GM12872 (cell line): ENCODE measurements around the gene LYPLAL1.

Experiments
- TF ChIP-seq, protein P1 (sequence below): IDR thresholded peaks from 3 replicates; pipeline ENCODE4 v1.5.1; 2011; ENCODE audit warnings: low read depth, mild to moderate bottlenecking, low read length, moderate library complexity; ENCODE audit not compliant: insufficient read depth

The LYPLAL1 gene

DNA sequence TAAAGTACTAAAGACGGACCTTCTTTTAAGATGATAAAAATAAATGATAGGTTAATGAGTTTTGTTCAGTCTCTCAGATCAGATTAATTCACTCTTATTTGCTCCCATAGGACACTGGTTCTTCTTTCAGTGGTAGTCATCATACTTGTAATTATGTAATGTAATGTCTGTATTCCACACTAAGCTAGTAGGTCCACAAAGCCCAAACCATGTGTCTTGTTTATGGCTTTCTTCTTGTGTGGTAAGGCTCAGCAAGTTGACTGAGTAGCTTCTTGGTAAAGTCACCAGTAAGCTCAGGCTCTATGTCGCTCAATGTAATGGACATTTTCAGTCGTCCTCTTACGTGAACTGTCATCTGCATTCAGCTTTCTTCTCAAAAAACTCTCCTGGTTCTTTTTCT is 2.5 kb downstream of the LYPLAL1 start:
- TF ChIP-seq, protein P1, sequence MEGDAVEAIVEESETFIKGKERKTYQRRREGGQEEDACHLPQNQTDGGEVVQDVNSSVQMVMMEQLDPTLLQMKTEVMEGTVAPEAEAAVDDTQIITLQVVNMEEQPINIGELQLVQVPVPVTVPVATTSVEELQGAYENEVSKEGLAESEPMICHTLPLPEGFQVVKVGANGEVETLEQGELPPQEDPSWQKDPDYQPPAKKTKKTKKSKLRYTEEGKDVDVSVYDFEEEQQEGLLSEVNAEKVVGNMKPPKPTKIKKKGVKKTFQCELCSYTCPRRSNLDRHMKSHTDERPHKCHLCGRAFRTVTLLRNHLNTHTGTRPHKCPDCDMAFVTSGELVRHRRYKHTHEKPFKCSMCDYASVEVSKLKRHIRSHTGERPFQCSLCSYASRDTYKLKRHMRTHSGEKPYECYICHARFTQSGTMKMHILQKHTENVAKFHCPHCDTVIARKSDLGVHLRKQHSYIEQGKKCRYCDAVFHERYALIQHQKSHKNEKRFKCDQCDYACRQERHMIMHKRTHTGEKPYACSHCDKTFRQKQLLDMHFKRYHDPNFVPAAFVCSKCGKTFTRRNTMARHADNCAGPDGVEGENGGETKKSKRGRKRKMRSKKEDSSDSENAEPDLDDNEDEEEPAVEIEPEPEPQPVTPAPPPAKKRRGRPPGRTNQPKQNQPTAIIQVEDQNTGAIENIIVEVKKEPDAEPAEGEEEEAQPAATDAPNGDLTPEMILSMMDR, result no peak

DNA sequence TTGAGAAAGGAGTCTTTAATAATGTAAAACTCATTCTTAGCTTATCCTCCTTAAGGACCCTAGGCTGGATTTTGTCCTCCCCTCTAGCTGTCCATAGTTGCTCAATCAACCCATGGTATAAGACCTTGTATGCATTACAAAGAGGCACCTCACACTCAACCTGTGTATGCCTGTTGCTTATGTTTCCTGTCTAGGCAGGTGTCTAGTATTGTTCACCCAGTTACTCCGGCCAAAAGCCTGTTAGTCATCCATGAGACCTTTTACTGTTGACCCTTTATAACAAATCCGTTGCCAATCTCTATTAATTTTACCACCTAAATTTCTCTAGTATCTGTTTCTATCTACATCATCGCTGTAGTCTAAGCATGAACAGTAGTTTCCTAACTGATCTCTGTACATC is 3.7 kb downstream of the LYPLAL1 start:
- TF ChIP-seq, protein P1, result no peak

DNA sequence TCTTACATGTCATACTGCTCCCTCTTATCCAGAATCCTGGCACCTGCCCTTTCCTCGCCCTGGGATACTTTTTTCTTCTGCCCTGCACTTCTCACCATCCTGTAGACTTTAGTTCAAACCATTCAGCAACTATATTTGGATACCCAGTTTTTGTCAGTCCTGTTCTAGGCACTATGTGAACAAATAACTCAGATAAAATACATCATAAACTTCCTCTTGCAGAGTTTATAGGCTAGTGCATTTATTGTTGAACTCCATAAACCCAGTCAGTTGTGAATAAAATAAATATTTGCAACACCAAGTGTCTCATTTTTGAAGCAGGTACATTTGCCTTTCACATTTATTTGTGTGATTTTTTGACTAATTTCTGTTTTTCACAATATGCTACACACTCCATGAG is 4.3 kb downstream of the LYPLAL1 start:
- TF ChIP-seq, protein P1, result no peak

DNA sequence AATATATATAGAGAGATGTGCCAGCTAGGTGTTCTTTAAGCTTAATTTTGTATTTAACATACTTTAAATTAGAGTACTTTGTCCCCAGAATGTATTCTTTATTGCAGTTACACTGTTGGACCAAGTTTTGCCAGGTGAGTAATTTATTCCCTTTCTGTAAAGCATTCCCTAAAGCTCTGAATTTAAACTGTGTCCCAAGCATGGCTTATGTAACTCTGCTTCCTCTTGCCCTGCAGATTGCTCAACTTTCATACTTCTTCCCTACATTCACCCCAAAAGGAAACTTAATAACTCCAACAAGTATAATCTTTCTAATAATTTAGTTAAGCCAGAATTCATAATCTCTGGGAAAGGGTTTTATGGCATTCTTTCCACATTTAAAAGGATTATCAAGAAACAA is 5.6 kb downstream of the LYPLAL1 start:
- TF ChIP-seq, protein P1, result no peak

DNA sequence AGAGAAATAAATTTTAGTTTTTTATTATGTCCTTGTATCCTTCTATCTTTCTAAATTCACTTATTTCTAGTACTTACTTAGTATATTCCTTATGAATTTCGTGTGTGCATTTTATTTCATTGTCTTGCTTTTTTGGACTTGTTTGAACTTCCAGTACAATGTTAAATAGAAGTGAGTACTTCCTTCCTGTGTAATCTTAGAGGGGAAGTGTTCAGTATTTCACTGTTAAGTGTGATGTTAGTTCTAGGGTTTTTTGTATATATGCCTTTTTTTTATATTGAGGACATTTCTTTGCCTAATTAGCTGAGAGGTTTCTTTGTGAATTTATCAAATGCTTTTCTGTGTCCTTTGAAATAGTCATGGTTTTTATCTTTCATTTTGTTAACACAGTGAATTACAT is 10.7 kb downstream of the LYPLAL1 start:
- TF ChIP-seq, protein P1, result no peak

DNA sequence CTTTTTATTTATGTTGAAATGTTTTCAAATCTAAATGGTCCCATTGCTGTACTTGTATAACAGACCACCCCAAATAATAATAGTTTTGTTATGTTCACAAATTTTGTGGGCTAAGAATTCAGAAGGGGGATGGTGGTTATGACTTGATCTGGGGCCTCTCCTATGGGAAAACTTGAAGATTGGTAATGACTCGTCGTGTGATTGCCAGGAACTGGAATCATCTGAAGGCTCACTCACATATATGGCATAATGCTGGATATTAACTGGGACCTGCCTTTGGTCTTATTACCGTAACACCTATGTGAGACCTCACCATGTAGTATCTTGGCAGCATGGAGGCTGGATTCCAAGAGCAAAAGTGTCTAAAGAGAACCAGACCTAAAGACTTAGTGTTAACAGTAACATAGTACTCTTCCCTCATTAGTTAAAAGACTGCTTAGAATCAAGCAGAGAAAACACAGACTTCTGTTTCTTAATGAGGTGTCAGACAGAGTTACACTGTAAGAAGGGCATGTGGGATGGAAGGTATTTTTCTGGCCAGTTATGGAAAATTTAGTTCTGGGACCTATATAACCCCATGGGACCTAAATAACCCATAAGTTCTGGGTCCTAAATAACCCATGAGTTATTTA is 11.9 kb downstream of the LYPLAL1 start:
- TF ChIP-seq, protein P1, result no peak

DNA sequence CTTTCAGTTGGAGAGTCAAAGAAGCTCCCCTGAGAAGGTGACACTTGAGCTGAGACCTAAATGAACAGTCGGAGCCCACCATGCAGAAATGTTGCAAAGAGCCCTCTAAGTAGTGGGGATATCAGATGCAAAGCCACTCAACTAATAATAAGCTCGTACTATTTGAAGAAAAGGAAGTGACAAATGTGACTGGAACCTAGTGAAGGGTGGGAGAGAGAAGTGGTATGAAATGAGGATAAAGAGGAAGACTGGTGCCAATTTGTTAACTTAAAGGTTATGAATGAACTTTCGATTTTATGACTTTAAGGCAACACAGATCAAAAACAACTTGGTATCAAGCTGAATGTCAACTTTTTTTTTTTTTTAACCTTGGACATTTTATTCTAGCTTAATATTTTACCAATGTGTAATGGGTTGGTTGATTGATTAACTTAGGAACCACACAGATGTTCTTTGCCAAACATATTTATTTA is 14.7 kb downstream of the LYPLAL1 start:
- TF ChIP-seq, protein P1, result no peak
